Neural cell (in vitro differentiated cells): Measurements from ENCODE around the gene SAMD4A. TPM values are rescaled to one million over a fixed set of nuclear protein-coding genes. Genes with fewer than 3 reads are reported as not detected.

Source experiments
- H2AFZ ChIP-seq: fragments of 200-600, 300-800 bp; sonication (generic), shearing (Covaris generic); 2 replicates; pipeline ENCODE4 v1.6.0; 2014; ENCODE audit warnings: low read depth, mild to moderate bottlenecking, antibody characterized with exemption, low read length, moderate library complexity
- H3F3A ChIP-seq: fragments of 200-600 bp; shearing (Covaris generic); 2 replicates; pipeline ENCODE4 v1.6.1; 2016; ENCODE audit warnings: mild to moderate bottlenecking, moderate library complexity, mixed read lengths, antibody characterized with exemption, low read length; ENCODE audit not compliant: insufficient read depth, poor library complexity, severe bottlenecking
- H3K27ac ChIP-seq: fragments of 200-600, 300-800 bp; sonication (generic), shearing (Covaris generic); 2 replicates; pipeline ENCODE4 v1.5.1; 2014; ENCODE audit warnings: mild to moderate bottlenecking, low read length, moderate library complexity
- H3K27me3 ChIP-seq: fragments of 300-800, 200-600 bp; sonication (generic), shearing (Covaris generic); 2 replicates; pipeline ENCODE4 v1.6.0; 2014; ENCODE audit warnings: mild to moderate bottlenecking, low read depth, low read length, moderate library complexity; ENCODE audit not compliant: insufficient read depth
- H3K36me3 ChIP-seq: fragments of 300-800, 200-600 bp; sonication (generic), shearing (Covaris generic); 2 replicates; pipeline ENCODE4 v1.5.1; 2014; ENCODE audit warnings: mild to moderate bottlenecking, antibody characterized with exemption, low read length, moderate library complexity; ENCODE audit not compliant: insufficient read depth
- H3K4me2 ChIP-seq: fragments of 300-800, 200-600 bp; sonication (generic), shearing (Covaris generic); 2 replicates; pipeline ENCODE4 v1.6.0; 2014; ENCODE audit warnings: mild to moderate bottlenecking, low read length
- H3K4me3 ChIP-seq: fragments of 300-800, 200-600 bp; sonication (generic), shearing (Covaris generic); 2 replicates; pipeline ENCODE4 v1.5.1; 2014; ENCODE audit warnings: mild to moderate bottlenecking, low read length, moderate library complexity
- H3K79me2 ChIP-seq: fragments of 200-600 bp; shearing (Covaris generic); replicated peaks from 2 replicates; pipeline ENCODE4 v1.6.0; 2014; ENCODE audit warnings: mild to moderate bottlenecking, low read length, moderate library complexity; ENCODE audit not compliant: insufficient read depth
- H3K9ac ChIP-seq: fragments of 300-800, 200-600 bp; sonication (generic), shearing (Covaris generic); 2 replicates; pipeline ENCODE4 v1.6.1; 2016; ENCODE audit warnings: mild to moderate bottlenecking, low read length, mixed read lengths
- H3K9me2 ChIP-seq: fragments of 200-600 bp; shearing (Covaris generic); 2 replicates; pipeline ENCODE4 v1.6.1; 2016; ENCODE audit warnings: mild to moderate bottlenecking, low read length, mixed read lengths; ENCODE audit not compliant: insufficient read depth
- H3K9me3 ChIP-seq: fragments of 200-600, 300-800 bp; sonication (generic), shearing (Covaris generic); 2 replicates; pipeline ENCODE4 v1.6.1; 2016; ENCODE audit warnings: mild to moderate bottlenecking, mixed run types, low read length, moderate library complexity, mixed read lengths
- H4K20me1 ChIP-seq: fragments of 200-600 bp; shearing (Covaris generic); 2 replicates; pipeline ENCODE4 v1.6.1; 2016; ENCODE audit warnings: mild to moderate bottlenecking, mixed run types; ENCODE audit not compliant: insufficient read depth
- CTCF ChIP-seq: fragments of 450-650 bp; IDR thresholded peaks from 2 replicates; pipeline ENCODE4 v1.5.1; 2014; ENCODE audit warnings: antibody characterized with exemption, mild to moderate bottlenecking, moderate library complexity; ENCODE audit not compliant: poor library complexity, severe bottlenecking
- EP300 ChIP-seq: fragments of 450-650 bp; conservative IDR thresholded peaks from 2 replicates; pipeline ENCODE4 v1.6.1; 2014; ENCODE audit warnings: antibody characterized with exemption, mild to moderate bottlenecking, moderate library complexity; ENCODE audit not compliant: poor library complexity, severe bottlenecking
- EZH2 ChIP-seq: fragments of 200-600, 300-800 bp; shearing (Covaris generic), sonication (generic); IDR thresholded peaks from 2 replicates; pipeline ENCODE4 v1.6.1; 2014; ENCODE audit warnings: antibody characterized with exemption, low read length, borderline replicate concordance, mild to moderate bottlenecking; ENCODE audit not compliant: insufficient read depth, poor library complexity, severe bottlenecking
- MXI1 ChIP-seq: fragments of 450-650 bp; conservative IDR thresholded peaks from 2 replicates; pipeline ENCODE4 v1.6.1; 2014; ENCODE audit warnings: antibody characterized with exemption, mild to moderate bottlenecking; ENCODE audit not compliant: poor library complexity, severe bottlenecking
- POLR2AphosphoS5 ChIP-seq: IDR thresholded peaks from 2 replicates; pipeline ENCODE4 v1.6.1; 2012
- RAD21 ChIP-seq: fragments of 450-650 bp; conservative IDR thresholded peaks from 2 replicates; pipeline ENCODE4 v1.6.1; 2014; ENCODE audit warnings: antibody characterized with exemption, mild to moderate bottlenecking, moderate library complexity
- REST ChIP-seq: IDR thresholded peaks from 2 replicates; pipeline ENCODE4 v1.6.1; 2012; ENCODE audit warnings: borderline replicate concordance
- SMC3 ChIP-seq: fragments of 450-650 bp; conservative IDR thresholded peaks from 2 replicates; pipeline ENCODE4 v1.6.1; 2014; ENCODE audit warnings: antibody characterized with exemption, mild to moderate bottlenecking, moderate library complexity; ENCODE audit not compliant: poor library complexity
- TAF1 ChIP-seq: IDR thresholded peaks from 2 replicates; pipeline ENCODE4 v1.6.1; 2012; ENCODE audit warnings: low read depth
- polyA plus RNA-seq: library from polyadenylated mRNA; depleted of rRNA; stranded (reverse); fragments of >200 nt; gene quantifications from 2 replicates; pipeline ENCODE4 v1.2.3, GENCODE V29; 2014

The SAMD4A gene
- polyA plus RNA-seq, 1 donor from 2014 or later = 1.0 TPM

- Histone ChIP-seq H3F3A (no peaks in the 10 kb centered on the region), H3K27me3 (no peaks in the 10 kb centered on the region), H3K4me2 (no peak overlapping the region), H4K20me1 (no peaks in the 10 kb centered on the region), H3K79me2 (no peaks in the 10 kb centered on the region), H3K9ac (no peak overlapping the region), H2AFZ (no peak overlapping the region), H3K9me3 (no peaks in the 10 kb centered on the region), H3K27ac (no peak overlapping the region), H3K9me2 (no peaks in the 10 kb centered on the region), H3K4me3 (no peak overlapping the region), H3K36me3 (no peaks in the 10 kb centered on the region)
- TF ChIP-seq REST (no peak), SMC3 (no peak), EZH2 (no peak), TAF1 (no peak), MXI1 (no peak), CTCF (no peak), POLR2AphosphoS5 (no peak), EP300 (no peak), RAD21 (no peak)
Observed at GRCh38 chr14:54654605-54655004, 87.7 kb downstream of the SAMD4A start.

- no peak overlapping the region for H2AFZ ChIP-seq
- H3K4me3 ChIP-seq = no peak overlapping the region
- H3K27ac ChIP-seq = no peak overlapping the region
- no peaks in the 10 kb centered on the region for H3K9me3 ChIP-seq
- TF ChIP-seq TAF1 = no peak
- no peak for TF ChIP-seq RAD21
- no peak for TF ChIP-seq CTCF
- no peak for TF ChIP-seq POLR2AphosphoS5
- no peak for TF ChIP-seq EP300
- no peak for TF ChIP-seq SMC3
- TF ChIP-seq MXI1 = no peak
- no peak for TF ChIP-seq REST
- no peak for TF ChIP-seq EZH2
- no peaks in the 10 kb centered on the region for H3K9me2 ChIP-seq
- H4K20me1 ChIP-seq = no peaks in the 10 kb centered on the region
- no peaks in the 10 kb centered on the region for H3K27me3 ChIP-seq
- H3K79me2 ChIP-seq = no peaks in the 10 kb centered on the region
- H3K9ac ChIP-seq = no peak overlapping the region
- no peak overlapping the region for H3K4me2 ChIP-seq
- H3K36me3 ChIP-seq = no peaks in the 10 kb centered on the region
- H3F3A ChIP-seq = no peaks in the 10 kb centered on the region
Observed at GRCh38 chr14:54658836-54659235, 91.9 kb downstream of the SAMD4A start.
